Muscle of back (tissue), 11 donors: ENCODE measurements around the gene C1QTNF12. TPM values are rescaled to one million over a fixed set of nuclear protein-coding genes. Genes with fewer than 3 reads are reported as not detected.

Experiments used
- DNase-seq, 3 donors: peaks; one replicate each; pipeline versions ENCODE4 v3.0.0 to v3.0.0-alpha.2; 2013
- polyA plus RNA-seq, 10 donors: library from polyadenylated mRNA; unstranded; fragments of 120-200 nt; gene quantifications; one replicate each; pipeline ENCODE4 v1.2.1, GENCODE V29; 2013; ENCODE audit not compliant: insufficient read length in 10 of 10

The C1QTNF12 gene
- polyA plus RNA-seq, 10 donors = 1.0 to 6.7 (median 2.7) TPM

- DNase-seq = no peak
Observed at GRCh38 chr1:1229770-1230169, 16.8 kb downstream of the C1QTNF12 start.

GRCh38 chr1:1228596-1229321 lies 17.8 kb downstream of the C1QTNF12 start:
- DNase-seq = no peak

GRCh38 chr1:1228187-1228586 lies 18.3 kb downstream of the C1QTNF12 start:
- DNase-seq = no peak

- DNase-seq = no peak
Observed at GRCh38 chr1:1227386-1227785, 19.1 kb downstream of the C1QTNF12 start.

GRCh38 chr1:1226566-1227362 lies 19.8 kb downstream of the C1QTNF12 start:
- DNase-seq = no peak

GRCh38 chr1:1225913-1226312 lies 20.6 kb downstream of the C1QTNF12 start:
- DNase-seq = no peak

- no peak for DNase-seq
Observed at GRCh38 chr1:1225238-1225845, 21.2 kb downstream of the C1QTNF12 start.

- no peak for DNase-seq
Observed at GRCh38 chr1:1223891-1224290, 22.6 kb downstream of the C1QTNF12 start.

GRCh38 chr1:1223321-1223720 lies 23.2 kb downstream of the C1QTNF12 start:
- no peak for DNase-seq

GRCh38 chr1:1222575-1223225 lies 23.8 kb downstream of the C1QTNF12 start:
- no peak for DNase-seq

- DNase-seq = no peak
Observed at GRCh38 chr1:1221887-1222574, 24.5 kb downstream of the C1QTNF12 start.

GRCh38 chr1:1220197-1220596 lies 26.3 kb downstream of the C1QTNF12 start:
- no peak for DNase-seq

GRCh38 chr1:1219341-1219740 lies 27.2 kb downstream of the C1QTNF12 start:
- no peak for DNase-seq

- DNase-seq = no peak
Observed at GRCh38 chr1:1218524-1219200, 27.9 kb downstream of the C1QTNF12 start.

- no peak for DNase-seq
Observed at GRCh38 chr1:1217621-1218523, 28.6 kb downstream of the C1QTNF12 start.

GRCh38 chr1:1216770-1217620 lies 29.5 kb downstream of the C1QTNF12 start:
- DNase-seq = no peak

GRCh38 chr1:1215881-1216605 lies 30.5 kb downstream of the C1QTNF12 start:
- DNase-seq = no peak

- DNase-seq = no peak
Observed at GRCh38 chr1:1215080-1215676, 31.3 kb downstream of the C1QTNF12 start.
